Stimulated activated naive CD4-positive, alpha-beta T cell (primary cell): ENCODE results near the gene MRPS2.
"Not testable (repeated sequence)": the region's sequence is repeated elsewhere in the genome, so short reads cannot be mapped to it uniquely, and the experiment has no call there.

ENCODE experiments used
- DNase-seq, 6 experiments: peaks; one replicate each; lab custom pipeline; 2025; lab: John Stamatoyannopoulos, UW

The MRPS2 gene

GRCh38 chr9:135531096-135531495 lies 30.6 kb downstream of the MRPS2 start:
- no peak for DNase-seq

DNA sequence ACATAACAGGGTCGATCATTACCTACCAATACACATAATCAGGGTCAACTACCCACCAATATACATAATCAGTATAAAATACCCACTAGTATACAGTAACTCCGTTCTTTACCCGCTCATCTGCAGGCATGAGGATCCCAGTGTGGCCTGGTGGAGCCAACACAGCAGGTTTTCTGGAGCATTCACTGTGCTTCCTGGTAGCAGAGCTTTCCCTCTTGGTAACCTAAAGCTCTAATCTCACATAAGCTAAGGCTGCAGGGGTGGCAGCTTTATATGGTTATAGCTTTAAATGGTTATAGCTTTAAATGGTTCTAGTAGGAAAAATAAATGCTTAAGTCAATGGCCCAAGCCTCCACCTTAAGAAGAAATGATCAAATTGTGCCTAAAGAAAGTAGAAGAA lies 32.6 kb downstream of the MRPS2 start:
- DNase-seq, result no peak

GRCh38 chr9:135533674-135534073 lies 33.2 kb downstream of the MRPS2 start:
- DNase-seq, result no peak

GRCh38 chr9:135534192-135534711 lies 33.8 kb downstream of the MRPS2 start:
- not testable (repeated sequence) for DNase-seq

- not testable (repeated sequence) for DNase-seq
Measured at GRCh38 chr9:135534826-135535225, 34.3 kb downstream of the MRPS2 start.

- DNase-seq, result not testable (repeated sequence)
Measured at GRCh38 chr9:135535631-135536030, 35.1 kb downstream of the MRPS2 start.

DNA sequence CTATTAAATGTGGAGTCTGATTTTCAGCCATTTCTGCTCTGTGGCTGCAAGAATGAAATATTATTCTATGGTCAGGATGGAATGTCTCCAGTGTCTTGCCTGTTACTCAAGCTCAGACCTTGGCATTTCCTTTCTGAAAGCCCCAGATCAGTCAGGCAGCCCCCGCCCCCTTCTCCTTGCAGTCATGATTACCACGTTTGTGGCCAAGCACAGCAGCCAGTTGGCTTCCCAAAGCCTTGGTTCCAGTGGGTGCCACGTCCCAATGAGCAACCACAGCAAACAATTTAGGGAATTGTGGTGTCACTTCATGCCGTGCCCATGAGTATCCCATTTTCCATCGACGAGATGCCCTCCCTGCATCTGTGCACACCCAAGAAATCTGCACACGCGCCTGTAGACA lies 35.7 kb downstream of the MRPS2 start:
- DNase-seq, result no peak

DNA sequence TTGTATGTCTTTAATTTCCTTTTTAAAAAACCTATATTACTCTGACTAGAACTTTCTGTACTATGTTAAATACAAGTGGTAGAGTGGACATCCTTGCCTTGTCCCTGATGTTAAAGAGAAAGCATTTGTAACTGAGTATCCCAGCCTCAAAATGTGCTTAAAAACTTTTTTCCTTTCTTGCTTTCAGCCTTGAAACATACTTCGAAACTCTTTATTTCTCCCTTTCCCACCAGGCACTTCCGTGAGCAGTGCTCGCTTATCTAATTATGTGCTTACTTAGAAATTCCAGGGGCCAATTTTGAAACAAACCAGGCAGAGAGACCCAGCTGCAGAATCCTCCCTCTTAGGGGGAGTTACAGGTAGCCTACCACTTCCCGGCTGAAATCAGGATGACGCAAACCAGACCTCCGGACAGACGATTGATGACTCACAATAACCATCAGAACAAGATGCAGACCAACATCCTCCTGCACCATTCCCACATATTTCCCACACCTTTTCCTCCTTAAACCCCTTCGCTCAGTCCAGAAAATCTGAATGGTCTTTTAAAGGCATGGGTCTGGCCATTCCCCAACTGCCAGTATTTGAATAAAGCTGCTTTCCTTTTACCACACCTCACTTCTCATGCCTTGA lies 42.9 kb downstream of the MRPS2 start:
- DNase-seq, result not testable (repeated sequence)

GRCh38 chr9:135544981-135545635 lies 44.6 kb downstream of the MRPS2 start:
- DNase-seq, result no peak

DNA sequence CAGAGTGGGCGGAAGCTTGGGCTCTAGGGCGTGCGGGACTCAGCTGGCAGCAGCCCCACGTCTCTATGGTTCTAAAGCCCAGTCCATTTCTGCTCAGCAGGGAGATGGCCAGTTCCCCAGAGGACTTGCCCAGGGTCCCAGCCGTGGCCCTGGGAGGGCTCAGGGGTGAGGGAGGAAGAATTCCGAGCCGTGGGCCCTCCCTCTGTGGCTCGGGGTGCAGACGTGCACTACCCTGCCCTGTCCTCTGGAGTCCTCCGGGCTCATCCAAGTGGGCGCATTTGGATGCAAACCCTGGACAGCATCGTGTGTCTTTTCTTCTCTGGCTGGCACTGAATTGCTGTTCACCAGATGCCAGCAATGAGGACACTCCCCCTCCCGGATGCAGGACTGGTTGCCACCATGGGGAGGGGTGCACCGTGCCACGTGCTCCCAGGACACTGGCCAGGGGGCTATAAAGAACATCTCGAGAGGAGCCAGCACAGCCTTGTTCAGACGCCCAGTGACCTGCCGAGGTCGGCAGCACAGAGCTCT lies 45.2 kb downstream of the MRPS2 start, which contains the start of gene OBP2A:
Gene OBP2A, plus strand, starts transcription at position 481 of the 531 bp plus-strand sequence. CDS start 55 bp downstream, outside the sequence.
- DNase-seq, result not testable (repeated sequence)

DNA sequence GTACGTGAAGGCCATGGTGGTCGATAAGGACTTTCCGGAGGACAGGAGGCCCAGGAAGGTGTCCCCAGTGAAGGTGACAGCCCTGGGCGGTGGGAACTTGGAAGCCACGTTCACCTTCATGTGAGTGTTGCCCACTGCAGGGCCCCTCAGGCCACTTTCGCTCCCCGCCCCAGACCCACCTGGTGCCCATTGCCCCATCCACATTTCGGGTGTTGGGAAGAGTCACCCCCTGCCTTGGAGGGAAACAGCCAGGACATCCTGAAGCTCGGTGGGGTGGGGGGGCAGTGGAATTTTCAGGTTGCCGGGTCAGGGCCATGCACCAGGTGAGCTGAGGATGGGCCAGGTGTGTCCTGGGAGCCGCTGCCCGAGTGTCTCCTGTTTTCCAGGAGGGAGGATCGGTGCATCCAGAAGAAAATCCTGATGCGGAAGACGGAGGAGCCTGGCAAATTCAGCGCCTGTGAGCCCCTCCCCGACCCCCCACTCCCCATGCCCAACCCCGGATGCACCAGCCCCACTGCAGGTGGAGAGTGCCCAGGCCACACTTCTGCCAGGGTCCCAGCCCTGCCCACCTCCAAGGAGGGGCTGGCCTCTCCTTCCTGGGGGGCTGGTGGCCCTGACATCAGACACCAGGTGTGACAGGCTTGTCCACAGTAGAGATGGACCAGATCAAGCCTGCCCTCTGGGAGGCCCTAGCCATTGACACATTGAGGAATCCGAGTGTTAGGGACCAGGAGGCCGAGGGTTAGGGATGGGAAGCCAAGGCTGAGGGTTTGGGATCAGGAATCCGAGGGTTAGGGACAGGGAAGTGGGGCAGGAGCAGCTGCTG lies 46.5 kb downstream of the MRPS2 start:
- DNase-seq, result not testable (repeated sequence)

GRCh38 chr9:135547756-135548736 lies 47.6 kb downstream of the MRPS2 start:
- DNase-seq, result no peak

GRCh38 chr9:135549478-135550343 lies 49.2 kb downstream of the MRPS2 start:
- DNase-seq, result not testable (repeated sequence)

DNA sequence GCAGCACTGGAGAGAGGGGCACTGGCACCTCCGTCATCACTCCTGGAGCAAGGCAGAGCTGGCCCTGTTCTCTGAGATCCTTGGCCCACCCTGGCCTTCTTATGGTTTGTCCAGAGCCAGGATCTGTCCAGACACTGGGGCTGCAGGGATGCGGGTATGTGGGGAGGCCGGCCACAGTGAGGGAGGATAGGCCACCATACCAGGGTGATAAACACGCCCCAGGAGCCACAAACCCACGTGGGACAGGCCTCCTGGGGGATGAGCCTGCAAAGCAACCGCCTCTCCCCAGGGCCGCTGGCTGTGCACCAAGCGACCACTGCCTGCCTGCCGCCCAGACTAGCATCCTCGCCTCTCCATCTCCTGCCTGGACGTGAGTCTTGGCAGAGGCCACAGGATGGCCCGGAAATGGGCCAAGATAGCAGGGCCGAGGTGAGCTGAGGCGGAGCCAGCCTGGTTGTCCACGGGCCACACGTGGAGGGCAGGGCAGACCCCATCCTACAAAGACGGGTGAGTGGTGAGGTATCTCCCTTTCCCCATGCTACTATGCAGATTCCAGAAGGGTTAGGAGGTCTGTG lies 49.9 kb downstream of the MRPS2 start:
- DNase-seq, result no peak

- no peak for DNase-seq
Measured at GRCh38 chr9:135551031-135551430, 50.5 kb downstream of the MRPS2 start.

- no peak for DNase-seq
Measured at GRCh38 chr9:135551456-135551855, 51.0 kb downstream of the MRPS2 start.

DNA sequence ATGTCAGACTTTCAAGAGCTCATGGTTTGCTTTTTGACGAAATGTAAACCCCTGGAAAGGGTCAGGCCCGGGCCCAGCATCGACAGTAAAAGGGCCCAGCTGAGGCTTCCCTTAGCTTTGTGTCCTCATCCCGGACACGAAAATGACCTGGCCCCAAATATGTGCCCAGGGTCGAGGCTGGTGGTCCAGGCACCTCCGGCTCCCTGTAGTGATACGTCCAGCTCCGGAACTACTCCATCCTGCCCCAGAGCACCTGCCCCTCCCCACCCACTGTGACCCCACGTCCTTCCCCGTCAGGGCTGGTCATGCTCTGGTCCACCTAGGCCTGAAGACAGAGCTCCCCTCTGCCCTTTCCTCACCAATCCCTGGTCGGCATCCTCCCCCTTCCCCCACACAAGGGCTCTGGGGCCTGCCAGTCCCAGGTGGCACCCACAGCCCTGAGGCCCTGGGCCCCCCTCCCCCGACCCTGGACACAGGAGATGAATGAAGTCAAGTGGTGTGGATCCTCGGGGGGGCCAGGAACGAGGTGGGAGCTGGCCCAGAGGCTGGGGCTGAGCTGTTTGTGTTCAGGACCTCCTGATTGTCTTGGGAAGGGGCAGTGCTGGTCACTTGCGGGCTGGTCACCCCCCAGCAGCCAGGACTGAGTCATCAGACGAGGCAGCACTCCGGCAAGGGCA lies 51.7 kb downstream of the MRPS2 start:
- no peak for DNase-seq

- no peak for DNase-seq
Measured at GRCh38 chr9:135552698-135553171, 52.3 kb downstream of the MRPS2 start.
